Measurements from ENCODE around the gene DNER.
"Not testable (repeated sequence)": the region's sequence is repeated elsewhere in the genome, so short reads cannot be mapped to it uniquely, and the experiment has no call there.

The DNER gene

GRCh38 chr2:229718057-229718456, 3.7 kb upstream of the DNER start:
- DNase-seq: no peak

GRCh38 chr2:229715895-229716507, 1.6 kb upstream of the DNER start:
- peak; percentile 25 for DNase-seq

- DNase-seq: peak; percentile 70
These were observed 584 bp upstream of the DNER start for GRCh38 chr2:229714736-229715541.

GRCh38 chr2:229713371-229714079, 830 bp downstream of the DNER start:
- peak; percentile 81 for DNase-seq

- no peak for DNase-seq
These were observed 2.2 kb downstream of the DNER start for GRCh38 chr2:229712136-229712535.

GRCh38 chr2:229708335-229708734, 6.0 kb downstream of the DNER start:
- DNase-seq: no peak

- DNase-seq: no peak
These were observed 10.3 kb downstream of the DNER start for GRCh38 chr2:229703909-229704630.

GRCh38 chr2:229701716-229702115, 12.6 kb downstream of the DNER start:
- no peak for DNase-seq

GRCh38 chr2:229701062-229701461, 13.3 kb downstream of the DNER start:
- DNase-seq: no peak

- DNase-seq: peak; percentile 21
These were observed 18.4 kb downstream of the DNER start for GRCh38 chr2:229695961-229696360.

GRCh38 chr2:229693845-229694244, 20.5 kb downstream of the DNER start:
- not testable (repeated sequence) for DNase-seq

GRCh38 chr2:229691631-229692030, 22.7 kb downstream of the DNER start:
- DNase-seq: no peak

GRCh38 chr2:229689307-229689839, 25.0 kb downstream of the DNER start:
- DNase-seq: no peak

- no peak for DNase-seq
These were observed 26.2 kb downstream of the DNER start for GRCh38 chr2:229688141-229688540.

- DNase-seq: no peak
These were observed 28.0 kb downstream of the DNER start for GRCh38 chr2:229686122-229686919.

GRCh38 chr2:229684942-229685562, 29.3 kb downstream of the DNER start:
- no peak for DNase-seq

- DNase-seq: no peak
These were observed 34.8 kb downstream of the DNER start for GRCh38 chr2:229679393-229680125.

GRCh38 chr2:229675569-229675968, 38.8 kb downstream of the DNER start:
- DNase-seq: no peak

- DNase-seq: no peak
These were observed 39.4 kb downstream of the DNER start for GRCh38 chr2:229674830-229675530.

- DNase-seq: no peak
These were observed 40.7 kb downstream of the DNER start for GRCh38 chr2:229673676-229674075.

Data from right kidney (tissue), 1 donor.